Left renal cortex interstitium (tissue), 4 donors: Measurements from ENCODE around the gene KRTAP2-3. TPM values are rescaled to one million over a fixed set of nuclear protein-coding genes. Genes with fewer than 3 reads are reported as not detected.
"Not testable (repeated sequence)": the region's sequence is repeated elsewhere in the genome, so short reads cannot be mapped to it uniquely, and the experiment has no call there.

Experiments
- DNase-seq, 4 donors: peaks; one replicate each; pipeline ENCODE4 v3.0.0-alpha.2; 2013; ENCODE audit warnings: low read depth in 4 of 4, low spot score in 2 of 4, missing footprints in 1 of 4
- polyA plus RNA-seq, 4 donors: library from polyadenylated mRNA; unstranded; fragments of 120-200 nt; gene quantifications; one replicate each; pipeline ENCODE4 v1.2.1, GENCODE V29; 2013; ENCODE audit not compliant: insufficient read length in 4 of 4

The KRTAP2-3 gene
- polyA plus RNA-seq, 4 donors: not detected

- DNase-seq: no peak
These were observed 22.0 kb downstream of the KRTAP2-3 start for GRCh38 chr17:41037853-41038350.

GRCh38 chr17:41034346-41034935, 25.5 kb downstream of the KRTAP2-3 start, which contains the start of gene KRTAP1-3:
Gene KRTAP1-3, minus strand, starts transcription at chr17:41034874. Its CDS starts 53 bp downstream, at chr17:41034821.
- DNase-seq: not testable (repeated sequence)

- no peak for DNase-seq
These were observed 30.2 kb downstream of the KRTAP2-3 start, which contains the start of gene KRTAP1-4 for GRCh38 chr17:41029633-41030245. Gene KRTAP1-4, minus strand, starts transcription at chr17:41030195. Its CDS starts 117 bp downstream, at chr17:41030078.

GRCh38 chr17:41026715-41027471, 33.0 kb downstream of the KRTAP2-3 start, which contains the start of gene KRTAP1-5:
Gene KRTAP1-5, minus strand, starts transcription at chr17:41027208. Its CDS starts 53 bp downstream, at chr17:41027155.
- no peak for DNase-seq

- no peak for DNase-seq
These were observed 35.2 kb downstream of the KRTAP2-3 start for GRCh38 chr17:41024697-41025096.

GRCh38 chr17:41020336-41020735, 39.6 kb downstream of the KRTAP2-3 start:
- DNase-seq: no peak

- DNase-seq: no peak
These were observed 40.5 kb downstream of the KRTAP2-3 start for GRCh38 chr17:41019415-41019814.

- no peak for DNase-seq
These were observed 41.4 kb downstream of the KRTAP2-3 start for GRCh38 chr17:41018541-41018940.

- no peak for DNase-seq
These were observed 43.2 kb downstream of the KRTAP2-3 start for GRCh38 chr17:41016578-41017215.

GRCh38 chr17:41015454-41015853, 44.5 kb downstream of the KRTAP2-3 start:
- DNase-seq: no peak

GRCh38 chr17:41013606-41014005, 46.3 kb downstream of the KRTAP2-3 start:
- no peak for DNase-seq

- no peak for DNase-seq
These were observed 46.7 kb downstream of the KRTAP2-3 start for GRCh38 chr17:41013181-41013580.

GRCh38 chr17:41012326-41013120, 47.4 kb downstream of the KRTAP2-3 start:
- DNase-seq: no peak

- DNase-seq: no peak
These were observed 49.5 kb downstream of the KRTAP2-3 start for GRCh38 chr17:41010441-41010840.

- DNase-seq: no peak
These were observed 50.0 kb downstream of the KRTAP2-3 start for GRCh38 chr17:41009936-41010335.

GRCh38 chr17:41009301-41009760, 50.6 kb downstream of the KRTAP2-3 start:
- no peak for DNase-seq
